ENCODE results near the gene ARID3A. TPM values are rescaled to one million over a fixed set of nuclear protein-coding genes. Genes with fewer than 3 reads are reported as not detected.

Gene ARID3A
- total and polyA plus RNA-seq, 2 experiments from 2014 or later, result 2.8 to 8.5 TPM

- Histone ChIP-seq H3K4me3 (peak within 1 kb of the TSS; percentile 86), H4K20me1 (ENCODE audit: insufficient read depth) (no peaks in the 10 kb centered on the region), H3F3A (ENCODE audit: insufficient read depth) (peaks cover 6% of the 10 kb centered on the region), H3K4me1 (ENCODE audit: insufficient read depth) (peaks cover 11% of the 10 kb centered on the region; the same call in 1 of the 2 replicates), H3K9me3 (ENCODE audit: low read depth) (no peaks in the 10 kb centered on the region), H3K79me2 (ENCODE audit: insufficient read depth) (peaks cover 25% of the 10 kb centered on the region), H3K9me2 (ENCODE audit: insufficient read depth) (no peaks in the 10 kb centered on the region), H2AFZ (peak within 1 kb of the TSS; percentile 97), H3K27me3 (replicated peaks; ENCODE audit: insufficient read depth) (no peaks in the 10 kb centered on the region), H3K27ac (peak within 1 kb of the TSS; percentile 81), H3K36me3 (ENCODE audit: low read depth) (no peaks in the 10 kb centered on the region), H3K4me2 (ENCODE audit: unreplicated experiment) (peak within 1 kb of the TSS; percentile 94), H3K9ac (peak within 1 kb of the TSS; percentile 87)
- in situ Hi-C loops (cut with MboI), result loop anchor here (10.0 kb wide), 1 partner anchor 210 kb away; no protein-coding TSS in a partner anchor
- DNase-seq, result peak; percentile 98
- 1% methylated on average over 60 to 63 of the region's 78 CpGs for WGBS, 2 experiments (ENCODE audit: low coverage in 1 of 2, low lambda C conversion rate in 2 of 2, missing lambda C conversion rate in 2 of 2)
- TF ChIP-seq EZH2 (IDR thresholded peaks at IDR 0.05; ENCODE audit: insufficient read depth, poor library complexity, severe bottlenecking), result no peak
- no peak for TF ChIP-seq EZH2phosphoT487 (IDR thresholded peaks at IDR 0.05; ENCODE audit: insufficient read depth, low read depth)
Observed at GRCh38 chr19:984165-984967, 58.5 kb downstream of the ARID3A start, which contains the start of gene WDR18. Gene WDR18, plus strand, starts transcription at chr19:984345. Its CDS starts 9 bp downstream, at chr19:984354.

GRCh38 chr19:986083-986482, 60.2 kb downstream of the ARID3A start:
- Histone ChIP-seq H3K4me3 (no peak overlapping the region), H3F3A (ENCODE audit: insufficient read depth) (peaks cover 11% of the 10 kb centered on the region), H3K36me3 (ENCODE audit: low read depth) (no peaks in the 10 kb centered on the region; the same call in 1 of the 2 replicates), H2AFZ (no peak overlapping the region), H3K4me1 (ENCODE audit: insufficient read depth) (peaks cover 11% of the 10 kb centered on the region; the same call in 1 of the 2 replicates), H3K9ac (no peak overlapping the region), H4K20me1 (ENCODE audit: insufficient read depth) (no peaks in the 10 kb centered on the region), H3K79me2 (ENCODE audit: insufficient read depth) (peaks cover 25% of the 10 kb centered on the region), H3K27ac (no peak overlapping the region), H3K27me3 (replicated peaks; ENCODE audit: insufficient read depth) (no peaks in the 10 kb centered on the region), H3K9me2 (ENCODE audit: insufficient read depth) (no peaks in the 10 kb centered on the region), H3K4me2 (ENCODE audit: unreplicated experiment) (no peak overlapping the region), H3K9me3 (ENCODE audit: low read depth) (no peaks in the 10 kb centered on the region)
- in situ Hi-C loops (cut with MboI), result loop anchor here (10.0 kb wide), 1 partner anchor 211 kb away; no protein-coding TSS in a partner anchor
- no peak for DNase-seq
- 91% methylated on average over 14 of the region's 14 CpGs for whole genome bisulfite sequencing, 2 experiments (ENCODE audit: low coverage in 1 of 2, low lambda C conversion rate in 2 of 2, missing lambda C conversion rate in 2 of 2)
- TF ChIP-seq EZH2phosphoT487 (IDR thresholded peaks at IDR 0.05; ENCODE audit: insufficient read depth, low read depth), result no peak
- TF ChIP-seq EZH2 (IDR thresholded peaks at IDR 0.05; ENCODE audit: insufficient read depth, poor library complexity, severe bottlenecking), result no peak

GRCh38 chr19:988081-988480, 62.2 kb downstream of the ARID3A start:
- TF ChIP-seq EZH2 (IDR thresholded peaks at IDR 0.05; ENCODE audit: insufficient read depth, poor library complexity, severe bottlenecking) (no peak), EZH2phosphoT487 (IDR thresholded peaks at IDR 0.05; ENCODE audit: insufficient read depth, low read depth) (no peak)
- H3K9me2 ChIP-seq (ENCODE audit: insufficient read depth), result no peaks in the 10 kb centered on the region
- H3K27me3 ChIP-seq (replicated peaks; ENCODE audit: insufficient read depth), result no peaks in the 10 kb centered on the region
- peaks cover 12% of the 10 kb centered on the region for H3F3A ChIP-seq (ENCODE audit: insufficient read depth)
- peaks cover 25% of the 10 kb centered on the region for H3K79me2 ChIP-seq (ENCODE audit: insufficient read depth)
- WGBS, 2 experiments (ENCODE audit: low coverage in 1 of 2, low lambda C conversion rate in 2 of 2, missing lambda C conversion rate in 2 of 2), result 81 to 88% methylated on average over 14 of the region's 14 CpGs
- no peak overlapping the region for H3K27ac ChIP-seq
- H4K20me1 ChIP-seq (ENCODE audit: insufficient read depth), result no peaks in the 10 kb centered on the region
- no peak overlapping the region for H3K4me2 ChIP-seq (ENCODE audit: unreplicated experiment)
- H3K4me1 ChIP-seq (ENCODE audit: insufficient read depth), result peaks cover 11% of the 10 kb centered on the region; the same call in 1 of the 2 replicates
- no peak overlapping the region for H3K4me3 ChIP-seq
- H3K36me3 ChIP-seq (ENCODE audit: low read depth), result no peaks in the 10 kb centered on the region; the same call in 1 of the 2 replicates
- no peak overlapping the region for H2AFZ ChIP-seq
- no peak overlapping the region for H3K9ac ChIP-seq
- H3K9me3 ChIP-seq (ENCODE audit: low read depth), result no peaks in the 10 kb centered on the region
- in situ Hi-C loops (cut with MboI), result loop anchor here (10.0 kb wide), 1 partner anchor 213 kb away; no protein-coding TSS in a partner anchor
- DNase-seq, result no peak

- Histone ChIP-seq H4K20me1 (ENCODE audit: insufficient read depth) (no peaks in the 10 kb centered on the region), H3K27ac (no peak overlapping the region), H3K4me3 (no peak overlapping the region), H3F3A (ENCODE audit: insufficient read depth) (peaks cover 8% of the 10 kb centered on the region), H2AFZ (no peak overlapping the region), H3K36me3 (ENCODE audit: low read depth) (no peaks in the 10 kb centered on the region; the same call in 1 of the 2 replicates), H3K4me2 (ENCODE audit: unreplicated experiment) (no peak overlapping the region), H3K4me1 (ENCODE audit: insufficient read depth) (peaks cover 8% of the 10 kb centered on the region; the same call in 1 of the 2 replicates), H3K79me2 (ENCODE audit: insufficient read depth) (peaks cover 25% of the 10 kb centered on the region), H3K9ac (no peak overlapping the region), H3K9me3 (ENCODE audit: low read depth) (no peaks in the 10 kb centered on the region), H3K27me3 (replicated peaks; ENCODE audit: insufficient read depth) (no peaks in the 10 kb centered on the region), H3K9me2 (ENCODE audit: insufficient read depth) (no peaks in the 10 kb centered on the region)
- no peak for DNase-seq
- WGBS, 2 experiments (ENCODE audit: low coverage in 1 of 2, low lambda C conversion rate in 2 of 2, missing lambda C conversion rate in 2 of 2), result 90 to 93% methylated on average over 15 of the region's 15 CpGs
- TF ChIP-seq EZH2 (IDR thresholded peaks at IDR 0.05; ENCODE audit: insufficient read depth, poor library complexity, severe bottlenecking) (no peak), EZH2phosphoT487 (IDR thresholded peaks at IDR 0.05; ENCODE audit: insufficient read depth, low read depth) (no peak)
- in situ Hi-C loops (cut with MboI), result loop anchor here (10.0 kb wide), 1 partner anchor 214 kb away; no protein-coding TSS in a partner anchor
Observed at GRCh38 chr19:988510-988909, 62.7 kb downstream of the ARID3A start.
